WTC11 (cell line): ENCODE measurements around the gene PSMD6.

Experiments
- CREB1 ChIP-seq: sonication (generic); formaldehyde crosslinking; IDR thresholded peaks from 2 replicates; pipeline ENCODE4 v1.8.0; 2023; ENCODE audit warnings: mild to moderate bottlenecking, missing genetic modification reagents
- ESRRA ChIP-seq: sonication (generic); formaldehyde crosslinking; IDR thresholded peaks from 2 replicates; pipeline ENCODE4 v1.8.1; 2022; ENCODE audit warnings: mild to moderate bottlenecking, missing genetic modification reagents, borderline replicate concordance
- FOXJ3 ChIP-seq: sonication (generic); formaldehyde crosslinking; IDR thresholded peaks from 2 replicates; pipeline ENCODE4 v1.9.0; 2021; ENCODE audit warnings: missing genetic modification reagents, mild to moderate bottlenecking, borderline replicate concordance
- FOXK1 ChIP-seq: sonication (generic); formaldehyde crosslinking; IDR thresholded peaks from 2 replicates; pipeline ENCODE4 v1.8.0; 2022; ENCODE audit warnings: mild to moderate bottlenecking, moderate library complexity, missing genetic modification reagents
- TF ChIP-seq, protein P1 (sequence below): sonication (generic); formaldehyde crosslinking; IDR thresholded peaks from 2 replicates; pipeline ENCODE4 v1.8.0; 2022; ENCODE audit warnings: mild to moderate bottlenecking, missing genetic modification reagents
- TF ChIP-seq, protein P2 (sequence below): fragments of 200-600 bp; IDR thresholded peaks from 2 replicates; pipeline ENCODE4 v1.8.0; 2022; ENCODE audit warnings: antibody characterized with exemption
- TF ChIP-seq, protein P3 (sequence below): fragments of 250-450 bp; sonication (Bioruptor Pico); conservative IDR thresholded peaks from 2 replicates; pipeline ENCODE4 v1.9.0; 2021; ENCODE audit warnings: mild to moderate bottlenecking
- TF ChIP-seq, protein P4 (sequence below): sonication (generic); formaldehyde crosslinking; IDR thresholded peaks from 2 replicates; pipeline ENCODE4 v1.8.1; 2023; ENCODE audit warnings: mild to moderate bottlenecking, missing genetic modification reagents, moderate library complexity

DNA sequence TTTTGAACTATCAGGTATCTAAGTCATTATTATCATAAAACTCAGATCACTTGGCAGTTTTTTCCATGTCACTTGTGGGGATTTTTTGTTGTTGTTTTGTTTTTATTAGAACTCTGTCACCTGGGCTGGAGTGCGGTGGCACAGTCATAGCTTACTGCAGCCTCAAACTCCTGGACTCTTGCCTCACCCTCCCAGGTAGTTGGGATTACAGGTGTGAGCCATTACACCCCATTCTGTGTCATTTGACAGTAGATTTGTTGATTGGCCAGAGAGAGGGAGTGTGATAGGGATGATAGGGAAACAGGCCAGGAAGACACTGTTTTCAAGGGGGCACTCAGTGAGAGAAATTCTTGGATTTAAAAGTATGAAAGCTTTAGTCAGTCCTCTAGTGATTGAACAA, 56.4 kb downstream of the PSMD6 start:
- TF ChIP-seq, protein P1, sequence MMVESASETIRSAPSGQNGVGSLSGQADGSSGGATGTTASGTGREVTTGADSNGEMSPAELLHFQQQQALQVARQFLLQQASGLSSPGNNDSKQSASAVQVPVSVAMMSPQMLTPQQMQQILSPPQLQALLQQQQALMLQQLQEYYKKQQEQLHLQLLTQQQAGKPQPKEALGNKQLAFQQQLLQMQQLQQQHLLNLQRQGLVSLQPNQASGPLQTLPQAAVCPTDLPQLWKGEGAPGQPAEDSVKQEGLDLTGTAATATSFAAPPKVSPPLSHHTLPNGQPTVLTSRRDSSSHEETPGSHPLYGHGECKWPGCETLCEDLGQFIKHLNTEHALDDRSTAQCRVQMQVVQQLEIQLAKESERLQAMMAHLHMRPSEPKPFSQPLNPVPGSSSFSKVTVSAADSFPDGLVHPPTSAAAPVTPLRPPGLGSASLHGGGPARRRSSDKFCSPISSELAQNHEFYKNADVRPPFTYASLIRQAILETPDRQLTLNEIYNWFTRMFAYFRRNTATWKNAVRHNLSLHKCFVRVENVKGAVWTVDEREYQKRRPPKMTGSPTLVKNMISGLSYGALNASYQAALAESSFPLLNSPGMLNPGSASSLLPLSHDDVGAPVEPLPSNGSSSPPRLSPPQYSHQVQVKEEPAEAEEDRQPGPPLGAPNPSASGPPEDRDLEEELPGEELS (CRISPR knock-in tag), result no peak
- no peak for TF ChIP-seq ESRRA
- TF ChIP-seq, protein P2, sequence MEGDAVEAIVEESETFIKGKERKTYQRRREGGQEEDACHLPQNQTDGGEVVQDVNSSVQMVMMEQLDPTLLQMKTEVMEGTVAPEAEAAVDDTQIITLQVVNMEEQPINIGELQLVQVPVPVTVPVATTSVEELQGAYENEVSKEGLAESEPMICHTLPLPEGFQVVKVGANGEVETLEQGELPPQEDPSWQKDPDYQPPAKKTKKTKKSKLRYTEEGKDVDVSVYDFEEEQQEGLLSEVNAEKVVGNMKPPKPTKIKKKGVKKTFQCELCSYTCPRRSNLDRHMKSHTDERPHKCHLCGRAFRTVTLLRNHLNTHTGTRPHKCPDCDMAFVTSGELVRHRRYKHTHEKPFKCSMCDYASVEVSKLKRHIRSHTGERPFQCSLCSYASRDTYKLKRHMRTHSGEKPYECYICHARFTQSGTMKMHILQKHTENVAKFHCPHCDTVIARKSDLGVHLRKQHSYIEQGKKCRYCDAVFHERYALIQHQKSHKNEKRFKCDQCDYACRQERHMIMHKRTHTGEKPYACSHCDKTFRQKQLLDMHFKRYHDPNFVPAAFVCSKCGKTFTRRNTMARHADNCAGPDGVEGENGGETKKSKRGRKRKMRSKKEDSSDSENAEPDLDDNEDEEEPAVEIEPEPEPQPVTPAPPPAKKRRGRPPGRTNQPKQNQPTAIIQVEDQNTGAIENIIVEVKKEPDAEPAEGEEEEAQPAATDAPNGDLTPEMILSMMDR, result no peak
- TF ChIP-seq FOXK1 (CRISPR knock-in tag), result no peak
- TF ChIP-seq FOXJ3 (CRISPR knock-in tag), result no peak
- TF ChIP-seq, protein P3, sequence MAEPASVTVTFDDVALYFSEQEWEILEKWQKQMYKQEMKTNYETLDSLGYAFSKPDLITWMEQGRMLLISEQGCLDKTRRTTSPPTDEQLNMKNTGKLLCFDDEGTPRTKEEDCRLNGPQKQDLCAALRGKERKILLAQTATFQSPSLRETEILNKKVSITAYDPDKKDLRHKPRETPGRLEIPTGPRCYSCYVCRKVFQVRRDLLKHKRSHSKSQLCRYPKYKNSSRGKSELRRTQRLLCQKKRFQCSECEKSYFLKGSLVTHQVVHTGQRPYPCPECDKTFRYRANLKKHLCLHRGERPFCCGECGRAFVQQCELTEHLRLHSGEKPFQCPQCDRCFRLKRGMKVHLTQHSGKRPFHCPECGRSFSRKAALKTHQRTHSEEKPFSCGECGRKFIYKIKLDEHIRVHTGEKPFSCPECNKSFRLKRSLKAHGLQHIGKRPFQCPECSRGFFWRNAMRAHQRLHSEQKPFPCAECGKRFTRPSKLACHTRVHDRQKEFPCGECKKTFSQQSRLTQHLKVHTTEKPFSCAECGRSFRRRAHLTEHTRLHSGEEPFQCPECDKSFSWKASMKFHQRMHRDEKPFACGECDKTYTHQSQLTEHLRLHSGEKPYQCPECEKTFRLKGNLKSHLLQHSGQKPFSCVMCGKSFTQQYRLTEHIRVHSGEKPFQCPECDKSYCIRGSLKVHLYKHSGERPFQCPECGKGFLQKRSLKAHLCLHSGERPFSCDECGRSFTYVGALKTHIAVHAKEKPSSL (CRISPR knock-in tag), result no peak
- no peak for TF ChIP-seq CREB1
- TF ChIP-seq, protein P4, sequence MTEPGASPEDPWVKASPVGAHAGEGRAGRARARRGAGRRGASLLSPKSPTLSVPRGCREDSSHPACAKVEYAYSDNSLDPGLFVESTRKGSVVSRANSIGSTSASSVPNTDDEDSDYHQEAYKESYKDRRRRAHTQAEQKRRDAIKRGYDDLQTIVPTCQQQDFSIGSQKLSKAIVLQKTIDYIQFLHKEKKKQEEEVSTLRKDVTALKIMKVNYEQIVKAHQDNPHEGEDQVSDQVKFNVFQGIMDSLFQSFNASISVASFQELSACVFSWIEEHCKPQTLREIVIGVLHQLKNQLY (CRISPR knock-in tag), result no peak
